DLD1 (cell line): ENCODE results near the gene CCDC78.

Experiments used
- in situ Hi-C: cut with HindIII; loops from 2 replicates; pipeline ENCODE4 v1.10.0; 2017; ENCODE audit warnings: low sequenced_read_pairs

CCDC78 gene

DNA sequence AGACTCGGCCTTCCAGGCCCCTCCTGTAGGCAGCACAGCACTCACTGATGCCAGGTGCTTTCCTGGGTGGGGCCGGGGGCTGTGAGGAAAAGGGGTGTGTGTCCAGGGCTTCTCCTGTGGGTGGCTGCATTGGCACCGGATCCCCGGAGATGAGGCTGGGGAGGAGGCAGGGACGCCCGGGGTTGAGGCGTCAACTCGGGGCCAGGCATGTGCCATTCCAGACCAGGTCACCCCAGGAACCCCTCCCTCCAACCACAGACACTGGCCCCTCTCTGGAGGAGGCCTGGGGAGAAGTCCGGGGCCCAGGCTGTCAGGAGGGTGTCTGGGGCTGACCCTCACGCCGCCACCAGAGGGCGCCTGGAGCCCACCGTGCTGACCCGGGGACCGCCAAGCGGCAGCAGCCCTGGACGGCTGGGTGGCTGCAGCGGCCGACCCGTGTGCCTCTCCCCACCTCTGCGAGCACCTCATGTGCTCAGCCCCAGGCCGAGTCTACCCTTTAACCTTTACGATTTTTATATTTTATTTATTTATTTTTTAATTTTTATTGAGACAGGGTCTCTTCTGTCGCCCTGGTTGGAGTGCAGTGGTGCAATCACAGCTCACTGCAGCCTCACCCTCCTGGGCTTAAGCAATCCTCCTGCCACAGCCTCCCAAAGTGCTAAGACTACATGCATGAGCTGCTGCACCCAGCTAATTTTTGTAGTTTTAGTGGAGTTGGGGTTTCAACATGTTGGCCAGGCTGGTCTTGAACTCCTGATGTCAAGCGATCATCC is 14.5 kb downstream of the CCDC78 start:
- in situ Hi-C loops, result no loop called here

DNA sequence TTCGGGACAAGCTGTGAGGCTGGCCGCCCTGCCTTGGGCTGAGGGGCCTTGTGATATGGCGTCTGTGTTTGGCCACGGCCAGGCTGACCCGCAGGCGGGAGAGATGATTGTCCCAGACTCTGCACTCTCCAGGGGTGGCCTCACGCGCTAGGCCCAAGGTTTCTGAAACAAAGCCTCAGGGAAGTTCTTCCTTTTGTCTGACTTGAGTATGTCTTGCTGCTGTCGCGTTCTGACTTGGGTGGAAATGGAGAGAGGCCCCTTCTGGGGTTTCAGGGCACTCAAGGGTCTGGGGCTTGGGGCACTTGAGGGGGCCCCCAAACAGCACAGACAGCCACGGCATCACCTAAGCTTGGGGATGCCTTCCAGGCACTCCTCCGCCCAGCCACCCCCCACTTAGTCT is 15.2 kb downstream of the CCDC78 start:
- in situ Hi-C loops, result no loop called here

- in situ Hi-C loops, result no loop called here
Measured at GRCh38 chr16:710500-711075, 15.7 kb downstream of the CCDC78 start.

GRCh38 chr16:709566-710499 is 16.4 kb downstream of the CCDC78 start:
- in situ Hi-C loops, result no loop called here

DNA sequence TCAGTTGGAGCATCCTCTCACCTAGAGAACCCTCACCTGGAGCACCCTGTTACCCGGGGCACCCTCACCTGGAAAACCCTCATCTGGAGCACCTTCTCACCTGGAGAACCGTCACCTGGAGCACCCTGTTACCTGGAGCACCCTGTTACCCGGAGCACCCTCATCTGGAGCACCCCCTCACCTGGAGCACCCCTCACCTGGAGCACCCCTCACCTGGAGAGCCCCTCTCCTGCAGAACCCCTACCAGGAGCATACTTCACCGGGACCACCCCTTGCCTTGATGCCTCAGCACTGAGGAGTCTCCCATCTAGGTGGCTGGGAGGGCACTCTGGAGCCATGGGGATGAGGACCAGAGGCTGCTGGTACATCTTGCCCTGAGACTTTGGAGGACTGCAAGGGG is 17.3 kb downstream of the CCDC78 start:
- in situ Hi-C loops, result no loop called here

DNA sequence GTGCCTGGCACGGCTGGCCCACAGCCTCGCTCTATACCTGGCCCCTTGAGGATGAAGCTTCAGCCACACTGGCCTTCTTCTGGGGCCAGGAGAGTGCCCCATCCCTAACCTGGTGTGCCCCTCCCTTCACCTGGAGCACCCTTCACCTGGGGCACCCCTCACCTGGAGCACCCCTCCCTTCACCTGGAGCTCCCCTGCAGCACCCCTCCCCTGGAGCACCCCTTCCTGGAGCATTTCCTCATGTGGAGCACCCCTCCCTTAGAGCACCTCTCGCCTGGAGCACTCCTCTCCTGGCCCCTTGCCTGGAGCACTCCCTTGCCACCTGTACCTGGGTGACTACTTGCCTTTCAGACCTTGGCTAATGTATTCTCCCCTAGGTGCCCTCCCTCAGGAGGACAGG is 18.2 kb downstream of the CCDC78 start:
- in situ Hi-C loops, result no loop called here

GRCh38 chr16:707062-707538 is 19.1 kb downstream of the CCDC78 start:
- in situ Hi-C loops, result no loop called here

- in situ Hi-C loops, result no loop called here
Measured at GRCh38 chr16:706189-707061, 19.8 kb downstream of the CCDC78 start.

- in situ Hi-C loops, result no loop called here
Measured at GRCh38 chr16:705431-706188, 20.6 kb downstream of the CCDC78 start, which contains the start of gene FBXL16. Gene FBXL16 (minus strand): TSS chr16:705801. CDS start chr16:697405, 8,396 bp downstream.

DNA sequence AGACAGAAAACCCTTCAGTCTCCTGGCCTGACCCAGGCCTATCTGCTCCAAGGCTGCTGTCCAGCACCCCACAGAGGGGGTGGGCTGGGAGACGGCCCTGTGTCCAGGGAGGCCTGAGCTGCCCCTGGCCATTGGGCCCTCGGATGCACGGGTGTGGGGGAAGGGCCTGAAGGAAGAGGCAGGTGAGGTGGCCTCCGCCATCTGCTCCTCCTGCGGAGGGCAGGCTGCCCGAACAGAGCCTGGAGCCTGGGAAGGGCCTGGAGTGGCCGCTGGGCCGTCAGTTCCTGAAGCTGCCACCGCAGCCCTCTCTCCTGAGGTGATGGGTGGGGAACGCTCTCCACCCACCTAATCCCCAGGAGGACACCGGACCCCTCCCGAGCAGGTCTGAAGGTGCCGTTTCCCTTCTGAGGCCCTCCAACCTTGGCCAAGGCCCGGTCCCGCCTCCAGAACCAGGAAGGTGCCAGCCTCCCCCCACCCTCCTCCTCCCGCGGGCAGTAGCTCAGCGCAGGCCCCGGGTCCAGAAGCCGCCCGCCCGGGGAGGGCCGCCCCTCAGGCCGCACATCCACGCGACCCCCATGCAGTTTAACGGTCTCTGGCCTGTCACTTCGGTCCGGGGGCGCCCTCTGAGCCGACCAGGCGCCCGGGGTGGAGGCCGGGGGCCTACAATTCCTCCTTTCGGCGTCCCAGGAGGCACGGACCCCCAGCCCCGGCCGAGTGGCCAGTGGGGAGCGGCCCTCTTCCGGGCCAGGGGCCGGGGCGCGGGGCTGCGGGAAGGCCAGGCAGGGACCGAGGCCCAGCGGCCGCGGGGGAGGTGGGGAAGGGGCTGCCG is 21.5 kb downstream of the CCDC78 start:
- in situ Hi-C loops, result no loop called here

- in situ Hi-C loops, result no loop called here
Measured at GRCh38 chr16:704047-704446, 22.2 kb downstream of the CCDC78 start.

- in situ Hi-C loops, result no loop called here
Measured at GRCh38 chr16:703406-703805, 22.8 kb downstream of the CCDC78 start.

GRCh38 chr16:702341-702740 is 23.9 kb downstream of the CCDC78 start:
- in situ Hi-C loops, result no loop called here

GRCh38 chr16:700684-701584 is 25.3 kb downstream of the CCDC78 start:
- in situ Hi-C loops, result no loop called here

GRCh38 chr16:698911-699671 is 27.2 kb downstream of the CCDC78 start:
- in situ Hi-C loops, result no loop called here

DNA sequence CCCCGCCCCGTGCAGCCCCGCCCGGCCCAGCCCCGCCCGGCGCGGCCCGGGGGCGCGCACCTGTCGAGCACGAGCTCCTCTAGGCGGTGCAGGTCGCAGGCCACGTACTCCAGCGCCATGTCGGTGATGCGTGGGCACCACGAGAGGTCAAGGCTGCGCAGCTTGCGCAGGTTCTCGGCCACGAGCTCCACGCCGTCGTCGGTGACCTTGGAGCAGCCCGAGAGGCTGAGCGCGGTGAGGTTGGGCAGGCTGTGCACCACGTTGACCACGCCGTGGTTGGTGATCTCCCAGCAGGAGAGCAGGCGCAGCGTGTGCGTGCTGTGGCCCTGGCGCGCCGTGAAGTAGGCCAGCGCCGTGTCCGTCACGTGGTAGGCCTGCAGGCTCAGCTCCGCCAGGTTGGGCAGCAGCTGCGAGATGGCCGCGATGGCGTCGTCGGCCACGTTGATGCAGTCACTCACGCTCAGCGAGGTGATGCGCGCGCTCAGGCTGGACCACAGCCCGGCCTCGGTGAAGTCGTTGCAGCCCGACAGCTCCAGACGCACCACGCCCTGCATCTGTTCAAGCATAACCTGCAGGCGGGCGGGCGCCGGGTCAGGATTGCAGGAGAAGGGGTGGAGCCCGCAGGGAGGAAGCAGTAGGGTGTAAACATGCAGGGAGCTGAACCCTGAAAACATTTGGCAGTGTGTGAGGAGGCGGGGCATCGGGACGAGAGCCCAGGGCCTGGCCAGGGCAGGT is 30.7 kb downstream of the CCDC78 start:
- in situ Hi-C loops, result no loop called here
